Spleen (tissue), 11 donors: ENCODE measurements around the gene CCDC171. TPM values are rescaled to one million over a fixed set of nuclear protein-coding genes. Genes with fewer than 3 reads are reported as not detected.

ENCODE experiments used
- DNase-seq: peaks from one replicate; pipeline ENCODE4 v3.0.0-alpha.2; 2020
- H3K27ac ChIP-seq, 8 donors: fragments of 200-600 bp; sonication (generic) in 7 of 8; 1 replicate in 4 of 8; 2 replicates in 4 of 8; pipeline versions ENCODE4 v1.5.0 to v1.8.0; 2016 to 2021; ENCODE audit warnings: inconsistent platforms in 4 of 8, mild to moderate bottlenecking in 4 of 8, moderate library complexity in 1 of 8
- H3K27me3 ChIP-seq, 7 donors: fragments of 200-600 bp; sonication (generic) in 6 of 7; replicated peaks in 1 of 7; 1 replicate in 4 of 7; 2 replicates in 3 of 7; pipeline versions ENCODE4 v1.5.0 to v1.8.0; 2016 to 2021; ENCODE audit warnings: inconsistent platforms in 3 of 7, mild to moderate bottlenecking in 1 of 7
- H3K36me3 ChIP-seq, 6 donors: fragments of 200-600 bp; sonication (generic) in 5 of 6; 1 replicate in 4 of 6; 2 replicates in 2 of 6; pipeline versions ENCODE4 v1.5.0 to v1.8.0; 2016 to 2021; ENCODE audit warnings: inconsistent platforms in 2 of 6
- H3K4me1 ChIP-seq, 6 donors: fragments of 200-600 bp; sonication (generic) in 5 of 6; 1 replicate in 3 of 6; 2 replicates in 3 of 6; pipeline versions ENCODE4 v1.5.0 to v1.8.0; 2016 to 2021; ENCODE audit warnings: inconsistent platforms in 3 of 6
- H3K4me3 ChIP-seq, 8 donors: fragments of 200-600 bp; sonication (generic) in 7 of 8; 1 replicate in 4 of 8; 2 replicates in 4 of 8; pipeline versions ENCODE4 v1.5.0 to v1.8.0; 2016 to 2021; ENCODE audit warnings: inconsistent platforms in 4 of 8, mild to moderate bottlenecking in 4 of 8, moderate library complexity in 2 of 8
- H3K9me3 ChIP-seq, 8 donors: fragments of 200-600 bp; sonication (generic) in 7 of 8; 1 replicate in 4 of 8; 2 replicates in 4 of 8; pipeline versions ENCODE4 v1.5.0 to v1.8.0; 2016 to 2021; ENCODE audit warnings: inconsistent platforms in 4 of 8
- CTCF ChIP-seq, 11 experiments: fragments of 200-600 bp in 7 of 11; fragments of 450-650 bp in 4 of 11; sonication (generic) in 4 of 11; IDR thresholded peaks in 8 of 11; conservative IDR thresholded peaks in 3 of 11; 1 replicate in 7 of 11; 2 replicates in 4 of 11; pipeline versions ENCODE4 v1.4.0 to v1.8.0; 2016 to 2021; ENCODE audit warnings: antibody characterized with exemption in 11 of 11, inconsistent platforms in 4 of 11, mild to moderate bottlenecking in 1 of 11
- POLR2A ChIP-seq, 3 donors: fragments of 450-650 bp; IDR thresholded peaks; one replicate each; pipeline ENCODE4 v1.5.1; 2017; ENCODE audit warnings: antibody characterized with exemption in 3 of 3, mild to moderate bottlenecking in 1 of 3
- POLR2AphosphoS5 ChIP-seq, 3 donors: sonication (generic); formaldehyde crosslinking; IDR thresholded peaks; one replicate each; pipeline ENCODE4 v1.5.1; 2017; ENCODE audit warnings: antibody characterized with exemption in 3 of 3
- WGBS, 5 donors: extraction: QIAGEN DNeasy Blood & Tissue Kit in 3 of 5; methylation state at CpG; one replicate each; pipeline versions ENCODE4 v1.1.5 to v1.1.7; 2013 to 2018; 5-methylcytosine and 5-hydroxymethylcytosine counted together
- intact Hi-C: fragments of 100-400 bp; cut with DNase I; formaldehyde crosslinking; loops from one replicate; pipeline ENCODE4 v1.15.0; 2023; ENCODE audit warnings: low total_unique reads
- polyA plus RNA-seq, 3 donors: library from polyadenylated mRNA; stranded (reverse); fragments of 200-250 nt; gene quantifications; one replicate each; pipeline ENCODE4 v1.2.1, GENCODE V29; 2013
- total RNA-seq, 7 donors: library from RNA; depleted of rRNA in 3 of 7; stranded (reverse); fragments of >200 nt in 3 of 7; fragmentation: NEBNext Ultra II Directional in 4 of 7; extraction: Animal tissue kit (Norgen Biotek cat#: 25700) in 4 of 7; gene quantifications; one replicate each; pipeline versions ENCODE4 v1.1.0 to v1.2.1, GENCODE V29; 2016 to 2021
- donor health status: healthy with polysubstance abuse.
- donor health status: DM: no; HTN: no; CAD: no; lungs with moderate emphysema.
- donor health status: DM: no; HTN: no; CAD: no.
- donor health status: Bipolar disorder and iron deficiency.
- donor health status: healthy.
- donor health status: DM: no; HTN: no; CAD: no.
- donor health status: DM: yes; HTN: yes; CAD: no.

The CCDC171 gene
- total and polyA plus RNA-seq, 10 donors, result 0.38 to 4.0 (median 2.0) TPM

- no peak for DNase-seq
- TF ChIP-seq CTCF (IDR thresholded peaks at IDR 0.05 in 8 of 11, conservative IDR thresholded peaks at IDR 0.05 in 3 of 11) (no peak), POLR2A (IDR thresholded peaks at IDR 0.05) (no peak), POLR2AphosphoS5 (IDR thresholded peaks at IDR 0.05) (no peak)
- Histone ChIP-seq H3K27me3 (no peaks in the 10 kb centered on the region), H3K4me1 (no peaks in the 10 kb centered on the region), H3K36me3 (no peaks in the 10 kb centered on the region), H3K27ac (no peak overlapping the region), H3K9me3 (no peaks in the 10 kb centered on the region), H3K4me3 (no peak overlapping the region)
- 67 to 82% (median 80%) methylated on average over 1 of the region's 1 CpG for WGBS, 5 donors
- intact Hi-C loops, result no loop called here
Measured at GRCh38 chr9:15720861-15721260, 168.0 kb downstream of the CCDC171 start.

DNA sequence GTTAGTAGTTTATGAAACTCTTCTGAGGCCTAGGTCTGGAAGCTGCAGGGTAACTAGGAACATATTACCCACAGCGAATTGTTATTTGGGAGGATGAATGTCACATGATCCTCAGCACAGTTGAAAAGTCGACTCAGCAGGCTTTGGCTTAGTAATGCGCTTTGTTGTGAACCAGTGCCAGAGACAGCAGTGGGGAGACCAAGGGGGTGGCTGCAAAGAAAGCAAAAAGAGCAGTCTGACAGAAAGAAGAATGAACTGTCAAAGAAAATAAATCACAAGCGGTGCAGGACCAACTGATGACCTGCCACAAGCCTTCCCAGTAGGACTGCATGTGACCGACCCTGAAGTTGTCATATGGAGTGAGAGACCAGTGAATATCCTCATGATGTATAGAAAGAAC lies 170.0 kb downstream of the CCDC171 start:
- TF ChIP-seq POLR2AphosphoS5 (IDR thresholded peaks at IDR 0.05), result no peak
- no peak for TF ChIP-seq POLR2A (IDR thresholded peaks at IDR 0.05)
- no peak for TF ChIP-seq CTCF (IDR thresholded peaks at IDR 0.05 in 8 of 11, conservative IDR thresholded peaks at IDR 0.05 in 3 of 11)
- Histone ChIP-seq H3K4me3 (no peak overlapping the region), H3K9me3 (no peaks in the 10 kb centered on the region), H3K27ac (no peak overlapping the region), H3K27me3 (no peaks in the 10 kb centered on the region), H3K4me1 (no peaks in the 10 kb centered on the region), H3K36me3 (no peaks in the 10 kb centered on the region)
- intact Hi-C loops, result no loop called here
- DNase-seq, result no peak
- 76 to 87% (median 81%) methylated on average over 5 of the region's 5 CpGs for WGBS, 5 donors

DNA sequence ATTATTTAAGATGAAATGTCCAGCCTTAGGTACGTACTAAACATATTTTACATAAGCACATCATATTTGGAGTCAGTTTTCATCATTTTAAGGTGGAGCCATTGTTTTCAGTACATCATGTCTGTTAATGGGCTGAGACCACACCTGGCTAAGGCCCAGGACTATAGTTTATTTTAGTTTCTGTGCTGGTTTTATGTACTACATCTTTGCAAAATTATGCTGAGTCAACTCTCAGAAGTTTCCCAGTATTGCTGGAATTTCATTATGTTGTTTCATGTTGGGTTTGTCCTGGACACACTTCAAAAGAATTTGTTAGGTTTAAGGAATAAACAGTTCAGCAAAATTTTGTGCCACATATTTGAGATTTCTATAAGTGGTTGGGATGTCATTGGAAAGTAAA lies 171.2 kb downstream of the CCDC171 start:
- H3K36me3 ChIP-seq, result no peaks in the 10 kb centered on the region
- DNase-seq, result no peak
- TF ChIP-seq POLR2A (IDR thresholded peaks at IDR 0.05) (no peak), CTCF (IDR thresholded peaks at IDR 0.05 in 8 of 11, conservative IDR thresholded peaks at IDR 0.05 in 3 of 11) (no peak), POLR2AphosphoS5 (IDR thresholded peaks at IDR 0.05) (no peak)
- no peaks in the 10 kb centered on the region for H3K27me3 ChIP-seq
- no peaks in the 10 kb centered on the region for H3K9me3 ChIP-seq
- H3K4me3 ChIP-seq, result no peak overlapping the region
- no peak overlapping the region for H3K27ac ChIP-seq
- H3K4me1 ChIP-seq, result no peaks in the 10 kb centered on the region
- WGBS, 5 donors, result 88 to 96% (median 92%) methylated on average over 1 of the region's 1 CpG
- intact Hi-C loops, result no loop called here

DNA sequence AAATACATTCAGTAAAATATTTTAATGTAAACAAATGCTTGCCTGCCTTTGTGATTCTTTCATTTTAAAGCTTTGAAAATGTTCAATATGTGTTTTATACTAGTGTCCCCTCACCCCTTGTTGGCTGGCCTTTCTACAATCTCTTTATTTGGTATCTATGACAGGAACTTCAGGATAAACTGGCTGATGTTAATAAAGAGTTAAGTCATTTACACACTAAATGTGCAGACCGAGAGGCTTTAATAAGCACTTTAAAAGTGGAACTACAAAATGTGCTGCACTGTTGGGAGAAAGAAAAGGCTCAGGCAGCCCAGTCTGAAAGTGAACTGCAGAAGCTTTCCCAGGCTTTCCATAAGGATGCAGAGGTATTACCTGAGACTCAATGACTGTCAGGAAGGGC lies 171.8 kb downstream of the CCDC171 start:
- TF ChIP-seq CTCF (IDR thresholded peaks at IDR 0.05 in 8 of 11, conservative IDR thresholded peaks at IDR 0.05 in 3 of 11) (no peak), POLR2A (IDR thresholded peaks at IDR 0.05) (no peak), POLR2AphosphoS5 (IDR thresholded peaks at IDR 0.05) (no peak)
- H3K27ac ChIP-seq, result no peak overlapping the region
- H3K9me3 ChIP-seq, result no peaks in the 10 kb centered on the region
- no peaks in the 10 kb centered on the region for H3K36me3 ChIP-seq
- no peak for DNase-seq
- no peaks in the 10 kb centered on the region for H3K27me3 ChIP-seq
- 61 to 75% (median 73%) methylated on average over 1 of the region's 1 CpG for WGBS, 5 donors
- H3K4me3 ChIP-seq, result no peak overlapping the region
- intact Hi-C loops, result no loop called here
- no peaks in the 10 kb centered on the region for H3K4me1 ChIP-seq
